IPS-18c (cell line): Measurements from ENCODE around the gene CHCHD2.
"Not testable (repeated sequence)": the region's sequence is repeated elsewhere in the genome, so short reads cannot be mapped to it uniquely, and the experiment has no call there.

Experiments used
- H3K4me3 ChIP-seq: 2 replicates; pipeline ENCODE4 v1.7.0; 2013; ENCODE audit warnings: low read depth, mild to moderate bottlenecking, low read length, moderate library complexity; ENCODE audit not compliant: insufficient read depth
- H3K9me3 ChIP-seq: one replicate; pipeline ENCODE4 v1.6.1; 2013; ENCODE audit warnings: mild to moderate bottlenecking, low read length, moderate library complexity; ENCODE audit not compliant: control insufficient read depth, insufficient read depth

CHCHD2 gene

DNA sequence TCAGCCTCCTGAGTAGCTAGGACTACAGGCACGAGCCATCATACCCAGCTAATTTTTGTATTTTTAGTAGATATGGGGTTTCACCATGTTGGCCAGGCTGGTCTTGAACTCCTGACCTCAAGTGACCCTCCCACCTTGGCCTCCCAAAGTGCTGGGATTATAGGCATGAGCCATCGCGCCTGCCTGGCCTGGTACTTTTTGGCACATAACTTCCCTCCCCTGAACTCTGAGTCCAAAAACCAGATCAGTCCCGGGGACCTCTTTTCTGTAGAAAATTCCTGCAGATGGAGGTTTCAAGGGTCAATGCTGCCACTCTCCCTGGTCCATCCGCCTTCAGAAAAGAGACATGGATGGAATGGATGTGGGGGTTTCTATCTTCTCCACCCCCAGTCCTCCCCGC lies 13.9 kb downstream of the CHCHD2 start:
- not testable (repeated sequence) for H3K4me3 ChIP-seq, H3K9me3 ChIP-seq

- H3K4me3 ChIP-seq: no peak overlapping the region
- H3K9me3 ChIP-seq: no peaks in the 10 kb centered on the region
These were observed 14.7 kb downstream of the CHCHD2 start for GRCh38 chr7:56091591-56091990.

GRCh38 chr7:56087445-56087844 lies 18.8 kb downstream of the CHCHD2 start:
- Histone ChIP-seq H3K9me3 (no peaks in the 10 kb centered on the region), H3K4me3 (no peak overlapping the region)

GRCh38 chr7:56086761-56087160 lies 19.5 kb downstream of the CHCHD2 start:
- Histone ChIP-seq H3K4me3 (no peak overlapping the region), H3K9me3 (no peaks in the 10 kb centered on the region)

GRCh38 chr7:56083150-56083785 lies 23.0 kb downstream of the CHCHD2 start:
- Histone ChIP-seq H3K4me3 (no peak overlapping the region), H3K9me3 (no peaks in the 10 kb centered on the region)

DNA sequence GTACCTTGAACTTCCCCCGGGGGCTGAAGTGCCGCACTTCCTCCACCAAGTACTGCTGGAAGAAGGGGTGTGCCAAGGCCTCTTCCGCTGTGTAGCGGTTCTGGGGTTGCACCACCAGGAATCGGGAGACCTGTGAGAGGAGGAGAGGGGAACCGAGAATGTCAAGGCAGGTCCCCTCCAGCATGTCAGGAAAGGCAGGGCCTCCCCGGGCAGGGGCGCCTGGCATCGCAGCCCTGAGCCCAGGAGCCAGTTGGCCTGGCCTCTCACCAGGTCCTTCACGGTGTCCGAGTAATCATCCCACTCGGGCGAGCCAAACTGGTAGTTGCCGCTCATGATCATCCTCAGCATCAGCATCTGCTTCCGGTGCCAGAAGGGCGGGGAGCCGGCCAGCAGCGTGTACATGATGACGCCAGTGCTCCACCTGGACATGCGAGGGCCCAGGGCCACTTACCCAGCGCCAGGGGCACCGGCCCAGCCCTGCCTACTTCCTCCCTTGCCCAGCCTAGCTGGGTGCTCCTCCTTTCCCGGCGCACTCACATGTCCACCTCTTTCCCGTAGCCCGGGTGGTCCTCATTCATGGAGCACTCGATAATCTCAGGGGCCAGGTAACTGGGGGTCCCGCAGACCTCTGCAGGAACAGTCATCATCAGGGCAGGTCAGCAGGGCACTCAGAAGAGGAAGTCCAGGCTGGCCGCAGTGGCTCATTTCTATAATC lies 24.5 kb downstream of the CHCHD2 start:
- Histone ChIP-seq H3K9me3 (no peaks in the 10 kb centered on the region), H3K4me3 (no peak overlapping the region)

- H3K9me3 ChIP-seq, H3K4me3 ChIP-seq: not testable (repeated sequence)
These were observed 25.4 kb downstream of the CHCHD2 start for GRCh38 chr7:56080726-56081435.

GRCh38 chr7:56079450-56080185 lies 26.7 kb downstream of the CHCHD2 start:
- Histone ChIP-seq H3K9me3 (no peaks in the 10 kb centered on the region), H3K4me3 (no peak overlapping the region)

GRCh38 chr7:56078196-56078595 lies 28.1 kb downstream of the CHCHD2 start:
- Histone ChIP-seq H3K4me3 (no peak overlapping the region), H3K9me3 (no peaks in the 10 kb centered on the region)

DNA sequence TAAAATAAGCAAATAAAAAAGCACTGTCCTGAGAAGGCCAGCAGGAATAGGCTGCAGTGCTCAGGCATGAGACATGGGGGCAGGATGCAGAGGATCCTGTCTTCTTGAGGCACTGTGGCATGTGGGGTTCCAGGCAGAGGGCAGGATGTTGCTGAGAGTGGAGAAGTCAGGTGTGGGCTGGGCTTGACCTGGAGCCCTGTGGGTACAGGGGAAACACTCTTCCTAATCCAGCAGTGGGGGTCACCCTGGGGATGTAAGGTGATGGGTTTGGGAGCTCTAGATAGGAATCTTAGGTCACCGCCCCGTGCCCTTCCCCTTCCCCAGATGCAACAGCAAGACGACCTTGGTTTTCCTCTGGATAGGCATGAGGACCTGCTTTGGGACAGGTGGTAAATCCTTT lies 28.6 kb downstream of the CHCHD2 start:
- no peaks in the 10 kb centered on the region for H3K9me3 ChIP-seq
- no peak overlapping the region for H3K4me3 ChIP-seq

- H3K9me3 ChIP-seq: no peaks in the 10 kb centered on the region
- H3K4me3 ChIP-seq: no peak overlapping the region
These were observed 31.9 kb downstream of the CHCHD2 start for GRCh38 chr7:56074371-56074791.

DNA sequence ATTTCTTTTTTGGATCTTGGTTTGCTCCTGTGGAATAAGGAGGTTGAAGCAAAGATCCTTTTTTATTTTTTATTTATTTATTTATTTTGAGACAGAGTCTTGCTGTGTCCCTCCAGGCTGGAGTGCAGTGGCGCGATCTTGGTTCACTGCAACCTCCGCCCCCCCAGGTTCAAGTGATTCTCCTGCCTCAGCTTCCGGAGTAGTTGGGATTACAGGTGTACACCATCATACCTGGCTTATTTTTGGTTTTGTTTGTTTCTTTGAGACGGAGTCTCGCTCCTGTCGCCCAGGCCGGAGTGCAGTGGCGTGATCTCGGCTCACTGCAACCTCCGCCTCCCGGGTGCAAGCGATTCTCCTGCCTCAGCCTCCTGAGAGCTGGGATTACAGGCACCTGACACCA lies 39.9 kb downstream of the CHCHD2 start:
- not testable (repeated sequence) for H3K9me3 ChIP-seq, H3K4me3 ChIP-seq

GRCh38 chr7:56063882-56064625 lies 42.2 kb downstream of the CHCHD2 start, which contains the start of gene SUMF2:
Gene SUMF2, plus strand, starts transcription at chr7:56064286. Its CDS starts 26 bp downstream, at chr7:56064312.
- Histone ChIP-seq H3K9me3 (no peaks in the 10 kb centered on the region), H3K4me3 (peak within 1 kb of the TSS; percentile 76)

GRCh38 chr7:56063500-56063881 lies 42.8 kb downstream of the CHCHD2 start:
- peak overlapping the region; percentile 10; the same call in 1 of the 2 replicates for H3K4me3 ChIP-seq
- H3K9me3 ChIP-seq: no peaks in the 10 kb centered on the region

- no peak overlapping the region for H3K4me3 ChIP-seq
These were observed 43.9 kb downstream of the CHCHD2 start for GRCh38 chr7:56062382-56062781.

GRCh38 chr7:56053993-56054392 lies 52.3 kb downstream of the CHCHD2 start:
- H3K4me3 ChIP-seq: no peak overlapping the region

More at GRCh38 chr7:56062382-56062781, 43.9 kb downstream of the CHCHD2 start:
- H3K9me3 ChIP-seq: no peaks in the 10 kb centered on the region

DNA sequence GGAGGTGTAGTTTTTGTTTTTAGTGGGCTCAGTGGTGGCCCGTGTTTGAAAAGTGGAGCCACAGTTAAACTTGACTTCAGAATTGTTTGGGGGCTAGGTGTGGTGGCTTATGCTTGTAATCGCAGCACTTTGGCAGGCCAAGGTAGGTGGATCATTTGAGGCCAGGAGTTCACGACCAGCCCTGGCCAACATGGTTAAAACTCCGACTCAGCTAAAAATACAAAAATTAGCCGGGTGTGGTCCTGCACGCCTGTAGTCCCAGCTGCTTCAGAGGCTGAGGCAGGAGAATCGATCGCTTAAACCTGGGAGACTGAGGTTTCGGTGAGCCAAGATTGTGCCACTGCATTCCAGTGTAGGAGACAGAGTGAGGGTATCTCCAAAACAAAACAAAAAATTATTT lies 52.9 kb downstream of the CHCHD2 start:
- Histone ChIP-seq H3K9me3 (no peaks in the 10 kb centered on the region), H3K4me3 (no peak overlapping the region)

More at GRCh38 chr7:56053993-56054392, 52.3 kb downstream of the CHCHD2 start:
- H3K9me3 ChIP-seq: no peaks in the 10 kb centered on the region
